Rectal smooth muscle tissue (tissue), 1 donor: ENCODE results near the gene CCDC102A.

Experiments
- H3K27ac ChIP-seq: one replicate; pipeline ENCODE4 v1.7.0; 2013; ENCODE audit warnings: low read depth, low read length, inconsistent platforms
- H3K27me3 ChIP-seq: one replicate; pipeline ENCODE4 v1.7.0; 2013; ENCODE audit warnings: low read length; ENCODE audit not compliant: control insufficient read depth, insufficient read depth
- H3K36me3 ChIP-seq: one replicate; pipeline ENCODE4 v1.7.0; 2013; ENCODE audit warnings: low read length; ENCODE audit not compliant: control insufficient read depth, insufficient read depth
- H3K4me1 ChIP-seq: one replicate; pipeline ENCODE4 v1.7.0; 2013; ENCODE audit warnings: low read length; ENCODE audit not compliant: control insufficient read depth, insufficient read depth
- H3K4me3 ChIP-seq: one replicate; pipeline ENCODE4 v1.7.0; 2013; ENCODE audit warnings: low read length
- H3K9ac ChIP-seq: one replicate; pipeline ENCODE4 v1.7.0; 2013; ENCODE audit warnings: low read length

CCDC102A gene

DNA sequence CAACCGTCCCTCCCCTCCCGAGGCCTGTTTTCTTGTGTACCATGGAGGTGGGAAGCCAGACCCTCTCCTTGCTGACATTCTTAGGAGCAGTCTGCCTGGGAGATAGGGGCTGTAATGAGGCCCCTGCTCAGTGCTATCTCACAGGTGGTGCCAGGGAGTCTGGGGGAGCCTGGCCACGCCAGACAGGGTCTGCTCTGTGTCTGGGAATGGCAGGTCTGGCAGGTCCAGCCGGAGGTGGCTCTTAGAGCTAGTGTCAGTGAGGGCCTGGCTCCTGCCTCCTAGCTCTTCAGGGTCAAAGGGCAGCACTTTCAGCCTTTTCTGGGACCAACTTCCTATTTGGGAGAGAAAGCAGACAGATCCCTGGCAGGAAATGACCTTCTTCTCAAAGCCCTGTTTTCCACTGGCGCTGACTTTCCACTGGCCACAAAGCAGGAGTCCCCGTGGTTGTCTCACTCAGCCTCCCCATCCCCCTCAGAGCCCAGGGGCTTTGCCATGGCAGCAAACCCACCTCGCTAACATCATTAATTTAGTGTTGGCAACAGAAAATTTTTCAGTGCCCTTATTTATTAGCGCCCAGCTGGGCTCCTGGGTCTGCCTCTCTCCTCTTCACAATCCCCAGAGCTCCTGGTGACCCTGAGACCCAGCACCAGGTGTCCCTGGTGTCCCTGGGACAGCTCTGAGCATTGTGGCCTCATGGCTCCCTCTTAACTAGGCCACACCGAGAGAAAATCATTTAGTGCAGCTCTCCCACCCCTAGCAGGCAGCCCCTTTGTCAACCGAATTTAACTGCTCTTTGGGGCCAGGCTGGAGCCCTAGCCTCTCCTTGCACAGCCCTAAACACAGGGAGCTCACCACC, 26.1 kb downstream of the CCDC102A start:
- H3K4me1 ChIP-seq, result no peaks in the 10 kb centered on the region
- H3K4me3 ChIP-seq, result no peak overlapping the region
- no peak overlapping the region for H3K27ac ChIP-seq

DNA sequence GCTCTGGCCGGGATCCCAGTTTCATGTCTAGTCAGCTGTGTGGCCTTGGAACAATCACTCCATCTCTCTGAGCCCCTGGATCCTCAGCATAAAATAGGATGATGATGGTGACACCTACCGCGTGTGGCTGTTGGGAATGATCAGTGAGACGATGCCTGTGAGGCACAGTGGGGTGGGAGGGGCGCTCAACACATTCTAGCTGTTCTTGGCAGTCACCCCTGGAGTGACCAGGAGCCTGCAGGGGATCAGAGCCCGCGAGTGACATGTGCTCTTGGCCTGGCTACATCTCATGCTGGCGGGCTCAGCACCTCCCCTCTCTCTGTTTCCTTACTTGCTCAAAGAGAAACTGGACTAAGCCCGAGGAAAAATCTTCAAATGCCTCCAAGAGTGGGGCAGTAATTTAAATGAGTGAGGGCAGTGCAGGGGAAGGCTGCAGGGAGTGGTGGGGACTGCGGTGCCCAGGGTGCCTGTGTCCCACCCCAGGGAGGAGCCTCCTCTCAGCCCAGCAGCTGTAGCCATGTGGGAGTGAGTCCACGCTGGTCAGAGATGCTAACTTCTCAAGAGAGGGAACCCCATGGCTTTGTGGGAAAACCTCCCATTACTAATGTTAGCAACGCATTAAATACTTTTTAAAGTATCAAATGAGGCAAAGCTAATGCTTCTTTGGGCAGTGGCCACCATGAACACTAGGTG, 27.0 kb downstream of the CCDC102A start:
- H3K36me3 ChIP-seq, result no peaks in the 10 kb centered on the region
- no peak overlapping the region for H3K27ac ChIP-seq
- no peaks in the 10 kb centered on the region for H3K27me3 ChIP-seq
- H3K9ac ChIP-seq, result no peak overlapping the region
- no peaks in the 10 kb centered on the region for H3K4me1 ChIP-seq
- H3K4me3 ChIP-seq, result no peak overlapping the region

More for the DNA sequence above, 26.1 kb downstream of the CCDC102A start:
- Histone ChIP-seq H3K9ac (no peak overlapping the region), H3K36me3 (no peaks in the 10 kb centered on the region), H3K27me3 (no peaks in the 10 kb centered on the region)

DNA sequence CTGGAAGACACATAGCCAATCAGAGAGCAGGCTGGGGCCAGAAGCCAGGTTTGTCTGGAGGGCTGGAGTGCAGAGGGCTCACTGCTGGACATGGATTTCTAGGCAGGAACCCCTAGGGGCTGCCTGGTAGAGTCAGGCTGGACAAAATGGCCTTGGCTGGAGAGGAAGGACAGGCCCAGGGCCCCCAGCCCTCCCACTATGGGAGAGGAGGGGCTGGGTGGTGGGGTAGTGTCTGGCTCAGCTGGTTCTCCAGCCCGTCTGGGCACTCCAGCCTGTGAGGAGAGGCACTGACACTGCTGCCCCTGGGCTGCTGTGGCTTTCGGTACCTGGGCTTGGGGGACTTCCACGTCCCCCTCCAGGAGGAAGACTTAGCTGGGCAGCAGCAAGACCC, 28.3 kb downstream of the CCDC102A start:
- H3K36me3 ChIP-seq, result no peaks in the 10 kb centered on the region
- no peak overlapping the region for H3K9ac ChIP-seq
- H3K27me3 ChIP-seq, result no peaks in the 10 kb centered on the region
- H3K27ac ChIP-seq, result no peak overlapping the region
- no peak overlapping the region for H3K4me3 ChIP-seq
- no peaks in the 10 kb centered on the region for H3K4me1 ChIP-seq

DNA sequence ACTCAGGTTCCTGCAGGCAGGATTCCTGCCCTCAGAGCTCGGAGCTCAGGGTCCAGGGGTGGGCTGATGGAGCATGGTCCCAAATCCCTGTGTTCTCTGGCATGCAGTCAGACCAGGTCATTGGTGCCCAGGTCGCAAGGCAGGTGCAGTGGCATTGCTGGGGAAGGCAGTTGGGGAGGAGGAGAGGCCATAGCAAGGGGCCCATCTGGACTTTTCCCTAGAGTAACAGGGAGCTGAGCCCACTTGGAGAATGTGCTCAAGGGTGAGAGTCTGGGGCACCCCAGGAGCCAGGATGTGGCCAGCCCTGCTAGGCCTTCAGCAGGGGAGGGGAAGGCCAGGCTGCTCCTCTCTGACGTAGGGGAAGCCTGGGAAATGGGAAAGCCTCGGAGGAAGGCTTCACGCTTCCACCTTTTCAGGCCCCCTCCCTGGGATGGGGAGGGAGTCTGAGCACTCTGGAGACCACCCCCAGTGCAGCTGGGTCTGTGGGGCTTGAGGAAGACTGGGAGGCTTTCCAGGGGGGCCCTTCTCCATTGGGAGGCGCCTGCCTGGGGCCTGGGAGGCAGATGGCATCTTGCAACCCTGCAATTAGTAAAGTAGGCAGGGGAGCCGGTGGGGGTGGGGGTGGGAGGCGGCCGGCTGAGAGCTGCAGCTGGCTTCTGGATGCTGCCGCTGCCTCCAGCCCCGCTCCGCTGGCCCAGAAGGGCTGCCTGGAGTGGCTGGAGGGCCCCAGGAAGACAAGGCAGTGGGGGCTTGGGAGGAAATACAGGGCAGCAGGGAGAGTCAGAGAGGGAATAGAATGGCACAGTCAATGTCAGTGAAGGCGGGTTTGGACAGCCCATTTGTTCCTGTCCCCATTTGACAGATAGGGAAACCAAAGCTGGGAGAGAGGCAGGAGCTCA, 29.0 kb downstream of the CCDC102A start:
- Histone ChIP-seq H3K4me1 (no peaks in the 10 kb centered on the region), H3K27ac (no peak overlapping the region), H3K9ac (no peak overlapping the region), H3K4me3 (no peak overlapping the region), H3K36me3 (no peaks in the 10 kb centered on the region), H3K27me3 (no peaks in the 10 kb centered on the region)

DNA sequence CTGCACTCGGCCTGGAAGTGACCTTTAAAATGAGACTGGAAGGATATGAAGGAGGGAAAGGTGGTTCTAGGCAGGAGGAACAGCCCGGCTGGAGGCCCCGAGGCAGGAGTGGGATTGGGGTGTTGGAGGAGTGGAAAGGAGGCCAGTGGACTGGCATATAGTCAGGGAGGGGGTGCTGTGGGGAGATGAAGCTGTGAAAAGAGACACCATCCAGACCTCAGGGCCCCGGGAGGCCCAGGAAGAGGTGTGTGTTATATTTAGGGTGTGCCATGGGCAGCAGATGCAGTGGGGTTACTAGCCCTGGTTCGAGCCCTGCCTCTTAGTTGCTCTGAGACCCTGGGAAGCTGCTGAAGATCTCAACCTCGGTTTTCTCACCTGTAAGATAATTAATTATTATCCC, 31.2 kb downstream of the CCDC102A start:
- Histone ChIP-seq H3K9ac (no peak overlapping the region), H3K27ac (no peak overlapping the region), H3K27me3 (no peaks in the 10 kb centered on the region), H3K4me3 (no peak overlapping the region), H3K4me1 (no peaks in the 10 kb centered on the region), H3K36me3 (no peaks in the 10 kb centered on the region)

DNA sequence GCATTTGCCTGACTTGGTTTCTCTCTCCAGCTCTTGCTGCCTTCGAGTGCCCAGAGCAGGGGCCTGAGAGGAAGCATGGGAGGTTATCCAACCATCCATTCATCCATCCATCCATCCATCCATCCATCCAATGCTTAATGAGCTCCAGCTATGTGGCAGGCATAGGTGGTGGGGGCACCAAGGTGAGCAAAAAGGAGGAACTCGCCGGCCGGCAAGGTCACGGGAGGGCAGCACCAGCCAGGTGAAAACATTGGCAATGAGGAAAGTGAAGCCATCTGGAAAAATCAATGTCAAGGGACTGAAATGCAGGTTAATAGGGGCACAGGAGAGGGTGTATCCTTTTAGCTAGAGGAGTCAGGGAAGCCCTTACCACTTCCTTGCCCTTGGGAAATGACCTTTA, 31.9 kb downstream of the CCDC102A start:
- no peaks in the 10 kb centered on the region for H3K36me3 ChIP-seq
- H3K4me3 ChIP-seq, result no peak overlapping the region
- H3K4me1 ChIP-seq, result no peaks in the 10 kb centered on the region
- H3K9ac ChIP-seq, result no peak overlapping the region
- no peak overlapping the region for H3K27ac ChIP-seq
- no peaks in the 10 kb centered on the region for H3K27me3 ChIP-seq

DNA sequence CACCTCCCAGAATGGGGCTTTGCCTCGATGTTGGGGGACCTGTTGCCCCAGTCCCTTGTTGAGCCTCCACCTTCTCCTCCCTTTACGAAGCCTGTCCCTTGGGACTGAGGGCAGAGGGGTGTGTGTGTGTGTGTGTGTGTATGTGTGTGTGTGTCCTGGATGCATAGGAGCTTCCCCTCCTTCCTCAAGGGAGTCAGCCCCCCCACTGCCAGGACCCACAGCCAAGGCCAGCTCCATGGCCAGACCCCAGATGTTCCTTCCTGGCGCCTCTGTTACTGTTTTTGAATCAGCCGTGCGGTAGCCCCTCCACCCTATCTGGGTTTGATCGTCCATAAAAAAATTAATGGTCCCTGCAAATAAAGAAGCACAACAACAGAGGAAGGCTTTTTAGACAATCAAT, 32.4 kb downstream of the CCDC102A start:
- Histone ChIP-seq H3K9ac (no peak overlapping the region), H3K4me1 (no peaks in the 10 kb centered on the region), H3K4me3 (no peak overlapping the region), H3K36me3 (no peaks in the 10 kb centered on the region), H3K27me3 (no peaks in the 10 kb centered on the region), H3K27ac (no peak overlapping the region)

DNA sequence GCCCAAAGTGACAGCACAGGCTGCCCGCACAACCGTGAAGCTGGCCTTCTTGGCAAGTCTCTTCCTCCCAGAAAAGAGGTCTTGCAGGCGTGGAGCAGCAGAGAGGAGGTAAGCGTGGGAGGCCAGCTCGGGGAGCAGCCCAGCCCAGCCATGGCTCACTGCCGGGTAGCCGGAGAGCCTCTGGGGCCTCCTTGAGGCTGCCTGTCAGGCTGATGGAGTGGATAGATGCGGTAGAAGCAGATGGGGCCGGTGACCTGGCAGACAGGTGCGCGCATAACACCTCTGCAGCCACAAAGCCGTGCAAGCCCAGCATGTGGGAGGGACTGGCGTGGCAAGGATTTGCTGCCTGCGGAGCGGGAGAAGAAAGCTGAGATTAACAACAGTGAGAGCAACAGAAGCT, 33.0 kb downstream of the CCDC102A start:
- Histone ChIP-seq H3K27me3 (no peaks in the 10 kb centered on the region), H3K4me3 (no peak overlapping the region), H3K36me3 (no peaks in the 10 kb centered on the region), H3K9ac (no peak overlapping the region), H3K4me1 (no peaks in the 10 kb centered on the region), H3K27ac (no peak overlapping the region)

DNA sequence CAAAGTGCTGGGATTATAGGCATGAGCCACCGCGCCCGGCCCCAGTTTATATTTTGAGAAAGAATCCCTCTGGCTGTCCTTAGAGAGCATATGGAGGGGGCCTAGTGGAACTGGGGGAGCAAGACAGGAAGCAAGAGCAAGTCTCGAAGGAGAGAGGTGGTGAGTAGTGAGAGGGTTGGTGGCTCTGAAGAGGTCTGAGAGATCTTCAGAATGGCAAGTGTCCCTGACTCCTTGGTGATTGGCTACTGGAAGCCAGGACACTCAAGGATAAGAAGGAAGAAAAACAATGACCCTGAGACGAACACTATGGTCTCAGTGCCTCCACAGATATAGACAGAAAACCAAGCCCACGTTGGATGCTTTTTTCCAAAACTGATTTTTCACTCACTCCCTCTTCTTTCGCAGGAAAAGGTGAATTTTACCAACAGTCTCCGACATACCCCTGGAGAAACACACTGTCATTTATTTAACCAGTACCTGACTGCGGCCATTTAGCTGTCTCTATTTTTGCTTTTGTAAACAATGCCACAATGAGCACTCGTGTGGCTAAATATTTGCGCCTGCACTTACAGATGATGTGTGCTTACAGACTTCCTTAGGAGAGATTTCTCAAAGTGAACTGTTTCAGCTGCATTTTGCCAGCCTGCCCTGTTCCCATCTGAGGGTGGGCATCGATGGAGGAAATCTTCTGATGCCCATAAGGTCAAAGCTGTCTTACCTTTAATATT, 34.2 kb downstream of the CCDC102A start:
- Histone ChIP-seq H3K36me3 (no peaks in the 10 kb centered on the region), H3K9ac (no peak overlapping the region), H3K27me3 (no peaks in the 10 kb centered on the region), H3K4me3 (no peak overlapping the region), H3K4me1 (no peaks in the 10 kb centered on the region), H3K27ac (no peak overlapping the region)

DNA sequence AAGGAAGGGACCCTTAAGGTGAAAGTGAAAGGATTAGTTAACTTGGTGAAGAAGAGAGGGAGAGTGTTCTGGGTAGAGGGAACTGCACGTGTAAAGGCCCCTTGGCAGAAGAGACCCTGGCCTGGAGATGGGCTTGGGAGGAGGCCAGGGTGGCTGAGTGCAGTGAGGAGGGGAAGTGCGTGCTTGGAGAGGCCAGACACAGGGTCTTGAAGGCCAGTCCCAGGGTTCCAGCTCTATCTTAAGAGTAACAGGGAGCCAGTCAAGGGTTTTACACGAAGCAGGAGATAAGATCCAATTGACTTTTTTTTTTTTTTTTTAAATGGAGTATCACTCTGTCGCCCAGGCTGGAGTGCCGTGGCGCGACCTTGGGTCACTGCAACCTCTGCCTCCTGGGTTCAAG, 34.9 kb downstream of the CCDC102A start:
- H3K36me3 ChIP-seq, result no peaks in the 10 kb centered on the region
- no peak overlapping the region for H3K4me3 ChIP-seq
- H3K4me1 ChIP-seq, result no peaks in the 10 kb centered on the region
- no peaks in the 10 kb centered on the region for H3K27me3 ChIP-seq
- H3K9ac ChIP-seq, result no peak overlapping the region
- no peak overlapping the region for H3K27ac ChIP-seq

DNA sequence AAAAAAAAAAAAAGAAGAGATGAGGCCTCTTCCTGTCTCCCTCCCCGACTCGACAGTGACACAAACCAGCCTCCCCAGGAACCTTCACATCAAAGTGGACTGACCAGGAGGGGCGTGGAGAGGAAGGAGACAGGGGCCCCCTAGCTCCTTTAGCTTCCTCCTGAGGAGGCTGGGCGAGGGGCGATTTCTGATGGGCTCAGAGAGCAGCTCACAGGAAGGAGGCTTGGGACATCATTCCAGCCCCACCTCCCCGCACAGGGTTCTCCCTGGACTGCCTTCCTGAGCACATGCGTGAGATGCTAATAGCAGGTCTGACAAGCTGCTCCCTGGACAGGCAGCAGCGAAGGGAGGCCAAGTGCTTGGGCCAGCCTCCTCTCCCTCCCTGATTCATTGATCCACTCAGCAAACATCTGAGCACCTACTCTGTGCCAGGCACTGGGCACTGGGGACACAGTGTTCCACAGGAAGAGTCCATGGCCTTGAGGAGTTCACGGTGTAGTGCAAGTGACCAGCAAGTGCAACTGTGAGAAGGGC, 35.7 kb downstream of the CCDC102A start:
- H3K36me3 ChIP-seq, result no peaks in the 10 kb centered on the region
- H3K27ac ChIP-seq, result no peak overlapping the region
- H3K4me3 ChIP-seq, result no peak overlapping the region
- H3K9ac ChIP-seq, result no peak overlapping the region
- H3K4me1 ChIP-seq, result no peaks in the 10 kb centered on the region
- H3K27me3 ChIP-seq, result no peaks in the 10 kb centered on the region
